ENCODE results near the gene ADAM15.

DNA sequence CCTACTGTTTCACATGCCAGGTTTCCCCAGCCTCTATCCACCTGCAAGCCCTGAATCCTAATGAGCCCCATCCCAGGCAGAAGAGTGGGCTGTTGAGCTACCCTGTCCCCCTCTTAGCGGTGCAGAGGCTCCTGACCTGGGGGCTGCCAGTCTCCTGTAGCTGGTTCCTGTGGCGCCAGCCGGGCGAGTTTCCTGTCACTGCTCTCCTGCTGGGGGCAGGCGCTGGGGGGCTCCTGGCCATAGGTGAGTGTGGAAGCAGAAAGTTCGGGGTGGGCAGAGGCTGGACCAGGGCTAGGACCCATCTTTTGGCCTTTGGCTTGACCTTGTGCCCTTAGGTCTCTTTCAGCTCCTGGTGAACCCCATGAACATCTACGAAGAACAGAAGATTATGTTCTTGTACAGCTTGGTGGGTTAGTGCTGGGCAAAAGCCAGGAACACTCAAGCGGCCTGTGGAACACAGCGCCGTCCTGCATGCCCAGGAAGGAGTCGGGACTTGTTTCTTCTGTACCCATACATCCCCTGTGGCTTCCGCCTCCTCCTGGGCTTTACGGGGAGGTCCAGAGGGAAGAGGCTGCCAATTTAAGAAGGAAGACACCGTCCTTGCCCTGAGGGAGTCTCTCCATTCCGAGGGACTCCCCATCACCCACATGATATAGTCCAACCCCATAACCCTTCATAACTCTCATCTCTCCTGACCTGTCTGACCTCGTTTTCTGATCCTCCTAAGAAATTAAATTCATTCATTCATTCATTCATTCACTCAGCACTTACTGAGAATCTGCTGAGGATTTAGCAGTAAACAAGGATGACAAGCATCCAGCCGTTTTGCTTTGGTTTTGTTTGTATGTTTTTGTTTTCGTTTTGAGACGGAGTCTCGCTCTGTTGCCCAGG, 16.6 kb upstream of the ADAM15 start:
- TF ChIP-seq EP300 (IDR thresholded peaks at IDR 0.05; ENCODE audit: low read depth) (no peak), POLR2A (IDR thresholded peaks at IDR 0.05) (no peak), POLR2AphosphoS5 (IDR thresholded peaks at IDR 0.05) (no peak)
- TF ChIP-seq, protein P1, sequence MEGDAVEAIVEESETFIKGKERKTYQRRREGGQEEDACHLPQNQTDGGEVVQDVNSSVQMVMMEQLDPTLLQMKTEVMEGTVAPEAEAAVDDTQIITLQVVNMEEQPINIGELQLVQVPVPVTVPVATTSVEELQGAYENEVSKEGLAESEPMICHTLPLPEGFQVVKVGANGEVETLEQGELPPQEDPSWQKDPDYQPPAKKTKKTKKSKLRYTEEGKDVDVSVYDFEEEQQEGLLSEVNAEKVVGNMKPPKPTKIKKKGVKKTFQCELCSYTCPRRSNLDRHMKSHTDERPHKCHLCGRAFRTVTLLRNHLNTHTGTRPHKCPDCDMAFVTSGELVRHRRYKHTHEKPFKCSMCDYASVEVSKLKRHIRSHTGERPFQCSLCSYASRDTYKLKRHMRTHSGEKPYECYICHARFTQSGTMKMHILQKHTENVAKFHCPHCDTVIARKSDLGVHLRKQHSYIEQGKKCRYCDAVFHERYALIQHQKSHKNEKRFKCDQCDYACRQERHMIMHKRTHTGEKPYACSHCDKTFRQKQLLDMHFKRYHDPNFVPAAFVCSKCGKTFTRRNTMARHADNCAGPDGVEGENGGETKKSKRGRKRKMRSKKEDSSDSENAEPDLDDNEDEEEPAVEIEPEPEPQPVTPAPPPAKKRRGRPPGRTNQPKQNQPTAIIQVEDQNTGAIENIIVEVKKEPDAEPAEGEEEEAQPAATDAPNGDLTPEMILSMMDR (IDR thresholded peaks at IDR 0.05): no peak
